IMR-90 (cell line): ENCODE results near the gene TRPV4.

ENCODE experiments used
- BHLHE40 ChIP-seq: fragments of 150-350 bp; IDR thresholded peaks from 2 replicates; pipeline ENCODE4 v1.6.1; 2016; ENCODE audit warnings: mild to moderate bottlenecking, low read depth, low read length
- CEBPB ChIP-seq: IDR thresholded peaks from 2 replicates; pipeline ENCODE4 v1.6.1; 2012; ENCODE audit warnings: low read depth, low read length, improper control_type of control experiment
- CTCF ChIP-seq: conservative IDR thresholded peaks from 2 replicates; pipeline ENCODE4 v1.5.1; 2012; ENCODE audit warnings: mild to moderate bottlenecking, low read depth, low read length, improper control_type of control experiment
- FOS ChIP-seq: fragments of 150-350 bp; IDR thresholded peaks from 2 replicates; pipeline ENCODE4 v1.6.1; 2016; ENCODE audit warnings: low read depth, low read length
- MAFK ChIP-seq: IDR thresholded peaks from 2 replicates; pipeline ENCODE4 v1.6.1; 2012; ENCODE audit warnings: low read depth, low read length, improper control_type of control experiment
- MAZ ChIP-seq: IDR thresholded peaks from 2 replicates; pipeline ENCODE4 v1.6.1; 2012; ENCODE audit warnings: low read depth, mild to moderate bottlenecking, low read length, improper control_type of control experiment, moderate library complexity, borderline replicate concordance
- NFE2L2 ChIP-seq: fragments of 150-350 bp; IDR thresholded peaks from 2 replicates; pipeline ENCODE4 v1.6.1; 2016; ENCODE audit warnings: low read depth, mild to moderate bottlenecking, low read length
- POLR2A ChIP-seq: IDR thresholded peaks from 2 replicates; pipeline ENCODE4 v1.6.1; 2012; ENCODE audit warnings: mild to moderate bottlenecking, low read depth, low read length
- RAD21 ChIP-seq: IDR thresholded peaks from 2 replicates; pipeline ENCODE4 v1.6.1; 2012; ENCODE audit warnings: low read length, improper control_type of control experiment
- RCOR1 ChIP-seq: IDR thresholded peaks from 2 replicates; pipeline ENCODE4 v1.6.1; 2012; ENCODE audit warnings: mild to moderate bottlenecking, low read length, improper control_type of control experiment; ENCODE audit not compliant: insufficient replicate concordance
- USF2 ChIP-seq: fragments of 150-350 bp; IDR thresholded peaks from 2 replicates; pipeline ENCODE4 v1.6.1; 2017; ENCODE audit warnings: mild to moderate bottlenecking, antibody characterized with exemption, low read length, low read depth

- TF ChIP-seq USF2: no peak
- TF ChIP-seq POLR2A: no peak
- TF ChIP-seq CTCF: no peak
- TF ChIP-seq MAZ: no peak
- TF ChIP-seq NFE2L2: no peak
- TF ChIP-seq BHLHE40: no peak
- TF ChIP-seq RCOR1: no peak
- TF ChIP-seq RAD21: no peak
- TF ChIP-seq FOS: no peak
- no peak for TF ChIP-seq CEBPB
- no peak for TF ChIP-seq MAFK
Measured at GRCh38 chr12:109808876-109809646, 24.1 kb downstream of the TRPV4 start.
